NCI-H526 (cell line): Measurements from ENCODE around the gene RPS6KA2.

Source experiments
- DNase-seq, 2 experiments: peaks; one replicate each; lab custom pipeline; 2025; lab: John Stamatoyannopoulos, UW

RPS6KA2 gene

GRCh38 chr6:166615059-166615770 lies 11.8 kb downstream of the RPS6KA2 start:
- DNase-seq: no peak

- no peak for DNase-seq
Measured at GRCh38 chr6:166614589-166614988, 12.5 kb downstream of the RPS6KA2 start.

- no peak for DNase-seq
Measured at GRCh38 chr6:166614171-166614583, 12.9 kb downstream of the RPS6KA2 start.

GRCh38 chr6:166613027-166613426 lies 14.0 kb downstream of the RPS6KA2 start:
- no peak for DNase-seq

GRCh38 chr6:166612471-166612881 lies 14.6 kb downstream of the RPS6KA2 start:
- no peak for DNase-seq

GRCh38 chr6:166611631-166612030 lies 15.4 kb downstream of the RPS6KA2 start:
- no peak for DNase-seq

- peak; percentile 15 to 44 for DNase-seq
Measured at GRCh38 chr6:166610069-166610468, 17.0 kb downstream of the RPS6KA2 start.

GRCh38 chr6:166608774-166609173 lies 18.3 kb downstream of the RPS6KA2 start:
- no peak for DNase-seq

- no peak for DNase-seq
Measured at GRCh38 chr6:166605752-166606151, 21.3 kb downstream of the RPS6KA2 start.

- no peak for DNase-seq
Measured at GRCh38 chr6:166604911-166605310, 22.1 kb downstream of the RPS6KA2 start.

- DNase-seq: no peak
Measured at GRCh38 chr6:166604328-166604727, 22.7 kb downstream of the RPS6KA2 start.

- DNase-seq: peak in 1 of 2 experiments; percentile 37
Measured at GRCh38 chr6:166603043-166603690, 23.9 kb downstream of the RPS6KA2 start.

- DNase-seq: no peak
Measured at GRCh38 chr6:166601956-166602355, 25.1 kb downstream of the RPS6KA2 start.

- no peak for DNase-seq
Measured at GRCh38 chr6:166600931-166601330, 26.1 kb downstream of the RPS6KA2 start.

- DNase-seq: no peak
Measured at GRCh38 chr6:166599205-166599604, 27.8 kb downstream of the RPS6KA2 start.

- no peak for DNase-seq
Measured at GRCh38 chr6:166598441-166599138, 28.5 kb downstream of the RPS6KA2 start.

GRCh38 chr6:166597711-166598440 lies 29.2 kb downstream of the RPS6KA2 start:
- no peak for DNase-seq

- no peak for DNase-seq
Measured at GRCh38 chr6:166596776-166597507, 30.1 kb downstream of the RPS6KA2 start.

- no peak for DNase-seq
Measured at GRCh38 chr6:166595949-166596348, 31.1 kb downstream of the RPS6KA2 start.

GRCh38 chr6:166595061-166595780 lies 31.8 kb downstream of the RPS6KA2 start:
- DNase-seq: no peak

GRCh38 chr6:166592821-166593220 lies 34.2 kb downstream of the RPS6KA2 start:
- DNase-seq: no peak
